Uterus (tissue), 2 donors: ENCODE results near the gene GJB2.

Experiments
- POLR2A ChIP-seq, 2 donors: fragments of 450-650 bp; IDR thresholded peaks; one replicate each; pipeline ENCODE4 v1.6.1; 2016; ENCODE audit warnings: antibody characterized with exemption in 2 of 2, mild to moderate bottlenecking in 1 of 2, moderate library complexity in 1 of 2
- TF ChIP-seq, protein P1 (sequence below), 4 experiments: fragments of 200-600 bp in 2 of 4; fragments of 450-650 bp in 2 of 4; sonication (generic) in 2 of 4; IDR thresholded peaks; one replicate each; pipeline ENCODE4 v1.5.1; 2016 to 2019; ENCODE audit warnings: antibody characterized with exemption in 4 of 4, mild to moderate bottlenecking in 2 of 4, moderate library complexity in 1 of 4

DNA sequence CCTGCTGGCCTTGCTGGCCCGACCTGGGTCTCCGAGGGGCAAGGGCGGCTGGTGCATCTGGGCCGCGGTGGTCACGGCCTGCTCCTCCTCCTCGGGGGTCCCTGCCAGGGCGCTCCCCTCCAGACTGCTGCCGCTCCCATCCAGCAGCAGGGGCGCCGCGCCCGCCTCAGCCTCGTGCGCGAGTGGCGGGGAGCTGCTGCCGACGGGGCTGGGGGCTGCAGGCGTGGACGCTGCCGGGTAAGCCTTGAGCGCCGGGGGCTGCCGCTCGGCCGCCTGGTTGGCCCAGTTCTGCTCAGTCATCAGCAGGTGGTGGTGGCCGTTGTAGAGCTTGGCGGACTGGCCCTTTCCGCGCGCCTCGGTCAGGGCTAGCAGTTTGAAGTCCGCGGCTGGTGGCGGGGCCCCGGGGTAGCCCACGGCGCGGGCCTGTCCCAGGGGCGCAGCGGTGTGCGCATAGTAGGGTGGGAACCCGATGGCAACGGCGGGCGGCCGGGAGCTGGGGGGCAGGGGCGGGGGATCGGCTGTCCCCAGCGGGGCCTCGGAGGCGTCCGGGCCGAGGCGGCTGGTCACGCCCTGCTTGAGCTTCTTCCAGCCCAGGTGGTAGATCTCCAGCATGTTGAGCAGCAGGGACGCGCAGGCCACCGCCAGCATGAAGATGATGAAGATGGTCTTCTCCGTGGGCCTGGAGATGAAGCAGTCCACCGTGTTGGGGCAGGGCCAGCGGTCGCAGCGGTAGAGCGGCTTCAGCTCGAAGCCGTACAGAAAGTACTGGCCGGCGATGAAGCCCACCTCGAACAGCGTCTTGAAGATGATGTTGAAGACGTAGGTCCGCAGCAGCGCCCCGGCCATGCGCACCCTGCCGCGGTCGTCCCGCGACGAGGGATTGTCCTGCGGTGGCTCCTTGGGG lies 50.5 kb downstream of the GJB2 start:
- TF ChIP-seq, protein P1, sequence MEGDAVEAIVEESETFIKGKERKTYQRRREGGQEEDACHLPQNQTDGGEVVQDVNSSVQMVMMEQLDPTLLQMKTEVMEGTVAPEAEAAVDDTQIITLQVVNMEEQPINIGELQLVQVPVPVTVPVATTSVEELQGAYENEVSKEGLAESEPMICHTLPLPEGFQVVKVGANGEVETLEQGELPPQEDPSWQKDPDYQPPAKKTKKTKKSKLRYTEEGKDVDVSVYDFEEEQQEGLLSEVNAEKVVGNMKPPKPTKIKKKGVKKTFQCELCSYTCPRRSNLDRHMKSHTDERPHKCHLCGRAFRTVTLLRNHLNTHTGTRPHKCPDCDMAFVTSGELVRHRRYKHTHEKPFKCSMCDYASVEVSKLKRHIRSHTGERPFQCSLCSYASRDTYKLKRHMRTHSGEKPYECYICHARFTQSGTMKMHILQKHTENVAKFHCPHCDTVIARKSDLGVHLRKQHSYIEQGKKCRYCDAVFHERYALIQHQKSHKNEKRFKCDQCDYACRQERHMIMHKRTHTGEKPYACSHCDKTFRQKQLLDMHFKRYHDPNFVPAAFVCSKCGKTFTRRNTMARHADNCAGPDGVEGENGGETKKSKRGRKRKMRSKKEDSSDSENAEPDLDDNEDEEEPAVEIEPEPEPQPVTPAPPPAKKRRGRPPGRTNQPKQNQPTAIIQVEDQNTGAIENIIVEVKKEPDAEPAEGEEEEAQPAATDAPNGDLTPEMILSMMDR (IDR thresholded peaks at IDR 0.05), result no peak
- TF ChIP-seq POLR2A (IDR thresholded peaks at IDR 0.05), result no peak
